GM21825 (cell line): ENCODE results near the gene TDG.
"Not testable (repeated sequence)": the region's sequence is repeated elsewhere in the genome, so short reads cannot be mapped to it uniquely, and the experiment has no call there.

Experiments used
- ATAC-seq: cut with Tn5 transposase; IDR thresholded peaks from one replicate; pipeline ENCODE4 v1.9.1; 2021; ENCODE audit warnings: mild to moderate bottlenecking, moderate library complexity; ENCODE audit not compliant: unreplicated experiment

TDG gene

DNA sequence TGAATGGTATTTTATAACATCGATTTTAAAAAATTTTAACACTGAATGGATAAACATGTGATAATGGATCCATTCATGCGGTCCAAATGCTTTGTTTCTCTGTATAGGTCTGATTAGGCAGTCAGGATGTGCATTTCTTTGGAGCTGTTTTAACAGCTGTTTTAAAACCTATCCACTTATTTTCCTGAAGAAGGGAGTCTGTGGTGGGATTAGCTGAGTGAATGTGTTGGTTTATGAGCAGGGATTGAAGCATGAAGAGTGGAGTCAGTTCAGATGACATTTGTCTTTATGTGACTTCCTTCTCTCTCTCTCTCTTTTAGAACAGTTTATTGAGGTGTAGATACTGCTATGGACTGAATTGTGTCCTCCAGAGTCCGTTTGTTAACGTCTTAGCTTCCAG, 46.7 kb downstream of the TDG start:
- no peak for ATAC-seq

- not testable (repeated sequence) for ATAC-seq
Measured at GRCh38 chr12:104021862-104022261, 56.2 kb downstream of the TDG start.

GRCh38 chr12:104022786-104023185, 57.1 kb downstream of the TDG start:
- no peak for ATAC-seq

GRCh38 chr12:104023710-104024109, 58.0 kb downstream of the TDG start:
- no peak for ATAC-seq

- ATAC-seq: no peak
Measured at GRCh38 chr12:104024348-104024747, 58.7 kb downstream of the TDG start.

- ATAC-seq: no peak
Measured at GRCh38 chr12:104025771-104026170, 60.1 kb downstream of the TDG start.

DNA sequence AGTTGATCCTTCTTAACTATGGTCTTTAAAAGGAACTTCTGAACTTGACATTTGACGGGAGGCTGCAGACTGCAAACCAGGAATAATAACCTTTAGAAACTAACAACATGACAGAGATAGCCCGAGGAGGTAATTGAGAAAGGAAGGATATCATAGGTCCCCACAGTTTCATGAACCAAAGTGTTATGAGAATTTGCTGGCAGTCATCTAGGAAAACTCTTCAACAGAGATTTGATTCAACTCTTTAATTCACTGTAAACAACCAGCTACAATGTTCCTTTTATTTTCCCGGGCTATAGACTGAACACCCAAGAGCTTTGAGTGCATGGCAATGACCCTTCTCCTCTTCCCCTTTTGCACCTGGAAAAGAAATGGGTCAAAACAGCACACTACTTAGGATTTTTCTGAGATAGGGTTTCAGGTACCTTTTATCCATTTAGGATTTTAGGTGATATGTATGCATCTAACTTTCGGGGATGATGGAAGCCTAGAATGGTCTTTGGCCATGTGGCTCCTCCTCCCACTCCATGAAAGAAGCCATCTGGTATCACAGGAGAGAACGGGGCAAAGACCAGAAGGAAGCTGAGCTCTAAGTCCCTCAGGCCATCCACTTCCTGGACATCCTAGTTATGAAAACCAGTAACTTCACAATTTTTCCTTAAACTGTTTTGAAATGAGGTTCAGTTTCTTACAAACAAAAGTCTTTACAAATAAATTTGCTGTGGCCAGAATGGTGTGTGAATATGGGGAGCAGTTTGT, 61.3 kb downstream of the TDG start:
- no peak for ATAC-seq

- ATAC-seq: not testable (repeated sequence)
Measured at GRCh38 chr12:104030596-104030995, 64.9 kb downstream of the TDG start.

- ATAC-seq: not testable (repeated sequence)
Measured at GRCh38 chr12:104036143-104036542, 70.5 kb downstream of the TDG start.
